ENCODE data around the gene STK36. TPM values are rescaled to one million over a fixed set of nuclear protein-coding genes. Genes with fewer than 3 reads are reported as not detected.

The STK36 gene
- polyA plus RNA-seq, 2 of the 4 experiments (the other 2 are of a cell fraction), result 20.6 to 29.9 TPM

GRCh38 chr2:218694405-218695145 lies 22.7 kb downstream of the STK36 start:
- FAIRE-seq (no peak), DNase-seq (ENCODE audit: low read depth in 1 of 2, low spot score in 1 of 2) (no peak), ATAC-seq (no peak)
- Histone ChIP-seq H3K9me3 (no peaks in the 10 kb centered on the region), H3K4me1 (no peaks in the 10 kb centered on the region), H3K4me2 (no peak overlapping the region), H3K27ac (no peak overlapping the region), H3K4me3 (no peak overlapping the region)
- ChIA-PET CTCF (interaction anchor here (0.8 to 4.6 kb wide), 4 partner anchors 8 to 158 kb away, joined by 3 to 23 read pairs (median 5); partner anchors contain the start of gene TTLL4), POLR2A (no interaction called here)
- TF ChIP-seq, protein P1, sequence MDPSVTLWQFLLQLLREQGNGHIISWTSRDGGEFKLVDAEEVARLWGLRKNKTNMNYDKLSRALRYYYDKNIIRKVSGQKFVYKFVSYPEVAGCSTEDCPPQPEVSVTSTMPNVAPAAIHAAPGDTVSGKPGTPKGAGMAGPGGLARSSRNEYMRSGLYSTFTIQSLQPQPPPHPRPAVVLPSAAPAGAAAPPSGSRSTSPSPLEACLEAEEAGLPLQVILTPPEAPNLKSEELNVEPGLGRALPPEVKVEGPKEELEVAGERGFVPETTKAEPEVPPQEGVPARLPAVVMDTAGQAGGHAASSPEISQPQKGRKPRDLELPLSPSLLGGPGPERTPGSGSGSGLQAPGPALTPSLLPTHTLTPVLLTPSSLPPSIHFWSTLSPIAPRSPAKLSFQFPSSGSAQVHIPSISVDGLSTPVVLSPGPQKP (IDR thresholded peaks at IDR 0.05; ENCODE audit: low read depth, low read length), result no peak
- TF ChIP-seq NPAS2 (CRISPR knock-in tag; IDR thresholded peaks at IDR 0.05; ENCODE audit: borderline replicate concordance), result no peak
- TF ChIP-seq MAFK (IDR thresholded peaks at IDR 0.05; ENCODE audit: partially characterized antibody), result no peak
- TF ChIP-seq, protein P2, sequence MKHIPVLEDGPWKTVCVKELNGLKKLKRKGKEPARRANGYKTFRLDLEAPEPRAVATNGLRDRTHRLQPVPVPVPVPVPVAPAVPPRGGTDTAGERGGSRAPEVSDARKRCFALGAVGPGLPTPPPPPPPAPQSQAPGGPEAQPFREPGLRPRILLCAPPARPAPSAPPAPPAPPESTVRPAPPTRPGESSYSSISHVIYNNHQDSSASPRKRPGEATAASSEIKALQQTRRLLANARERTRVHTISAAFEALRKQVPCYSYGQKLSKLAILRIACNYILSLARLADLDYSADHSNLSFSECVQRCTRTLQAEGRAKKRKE (CRISPR knock-in tag; IDR thresholded peaks at IDR 0.05; ENCODE audit: low read depth), result no peak
- TF ChIP-seq ZSCAN20 (CRISPR knock-in tag; IDR thresholded peaks at IDR 0.05), result no peak
- TF ChIP-seq FOSL2 (IDR thresholded peaks at IDR 0.05), result no peak
- TF ChIP-seq FOSL2 (CRISPR knock-in tag; IDR thresholded peaks at IDR 0.05), result no peak
- no peak for TF ChIP-seq NFE2L2 (conservative IDR thresholded peaks at IDR 0.05; ENCODE audit: low read length)
- TF ChIP-seq MYC (IDR thresholded peaks at IDR 0.05; ENCODE audit: borderline replicate concordance, low read length), result no peak
- TF ChIP-seq BHLHE40 (IDR thresholded peaks at IDR 0.05; ENCODE audit: low read depth, low read length), result no peak
- no peak for TF ChIP-seq RAD21 (conservative IDR thresholded peaks at IDR 0.05 in 1 of 2, IDR thresholded peaks at IDR 0.05 in 1 of 2)
- no peak for TF ChIP-seq SREBF2 (IDR thresholded peaks at IDR 0.05)
- no peak for TF ChIP-seq ZC3H11A (IDR thresholded peaks at IDR 0.05)
- TF ChIP-seq REST (IDR thresholded peaks at IDR 0.05), result no peak
- TF ChIP-seq, protein P3, sequence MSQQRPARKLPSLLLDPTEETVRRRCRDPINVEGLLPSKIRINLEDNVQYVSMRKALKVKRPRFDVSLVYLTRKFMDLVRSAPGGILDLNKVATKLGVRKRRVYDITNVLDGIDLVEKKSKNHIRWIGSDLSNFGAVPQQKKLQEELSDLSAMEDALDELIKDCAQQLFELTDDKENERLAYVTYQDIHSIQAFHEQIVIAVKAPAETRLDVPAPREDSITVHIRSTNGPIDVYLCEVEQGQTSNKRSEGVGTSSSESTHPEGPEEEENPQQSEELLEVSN (IDR thresholded peaks at IDR 0.05; ENCODE audit: borderline replicate concordance, low read depth), result no peak
- TF ChIP-seq ESRRA (IDR thresholded peaks at IDR 0.05; ENCODE audit: borderline replicate concordance, low read length), result no peak
- no peak for TF ChIP-seq KDM5A (IDR thresholded peaks at IDR 0.05)
- 95% methylated on average over 3 of the region's 3 CpGs for WGBS (ENCODE audit: missing lambda C conversion rate)

DNA sequence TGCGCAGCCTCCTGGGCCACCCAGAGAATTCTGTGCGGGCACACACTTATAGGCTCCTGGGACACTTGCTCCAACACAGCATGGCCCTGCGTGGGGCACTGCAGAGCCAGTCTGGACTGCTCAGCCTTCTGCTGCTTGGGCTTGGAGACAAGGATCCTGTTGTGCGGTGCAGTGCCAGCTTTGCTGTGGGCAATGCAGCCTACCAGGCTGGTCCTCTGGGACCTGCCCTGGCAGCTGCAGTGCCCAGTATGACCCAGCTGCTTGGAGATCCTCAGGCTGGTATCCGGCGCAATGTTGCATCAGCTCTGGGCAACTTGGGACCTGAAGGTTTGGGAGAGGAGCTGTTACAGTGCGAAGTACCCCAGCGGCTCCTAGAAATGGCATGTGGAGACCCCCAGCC lies 27.0 kb downstream of the STK36 start:
- POLR2A ChIA-PET, result no interaction called here
- CTCF ChIA-PET, result interaction anchor here (0.6 to 4.0 kb wide), 5 partner anchors 10 to 150 kb away, joined by 3 to 19 read pairs (median 4); partner anchors contain the start of gene TTLL4
- peak in 1 of 2 experiments; percentile 36; a peak in 3 of 6 replicates for ATAC-seq
- Histone ChIP-seq H3K4me2 (no peak overlapping the region), H3K4me3 (no peak overlapping the region), H3K27ac (no peak overlapping the region), H3K9me3 (no peaks in the 10 kb centered on the region), H3K4me1 (no peaks in the 10 kb centered on the region)
- no peak for DNase-seq (ENCODE audit: low read depth in 1 of 2, low spot score in 1 of 2)
- WGBS (ENCODE audit: missing lambda C conversion rate), result 95% methylated on average over 4 of the region's 8 CpGs
- TF ChIP-seq ZC3H11A (IDR thresholded peaks at IDR 0.05) (no peak), HEYL (CRISPR knock-in tag; IDR thresholded peaks at IDR 0.05) (no peak), RCOR1 (IDR thresholded peaks at IDR 0.05; ENCODE audit: low read depth, low read length) (no peak), POLR2AphosphoS2 (conservative IDR thresholded peaks at IDR 0.05; ENCODE audit: low read length) (no peak)
- no peak for FAIRE-seq
